Stimulated activated CD4-positive, alpha-beta T cell treated with anti-CD3 and anti-CD28 coated beads, Interleukin-12 subunit alpha, Interleukin-12 subunit beta, amount 100 ng/mL, for 24 hours (primary cell): ENCODE results near the gene PMP22.

Source experiments
- DNase-seq, 2 experiments: peaks; one replicate each; pipeline ENCODE4 v3.0.0-alpha.2; 2020; ENCODE audit warnings: low read depth in 2 of 2

The PMP22 gene

GRCh38 chr17:15265131-15265530 is at the start of gene PMP22:
Gene PMP22, minus strand, starts transcription at chr17:15265326. Its CDS starts 4,599 bp downstream, at chr17:15260727.
- no peak for DNase-seq

GRCh38 chr17:15311996-15312395 is 46.9 kb upstream of the PMP22 start:
- no peak for DNase-seq

GRCh38 chr17:15309793-15310192 is 44.7 kb upstream of the PMP22 start:
- DNase-seq: no peak

- no peak for DNase-seq
Measured at GRCh38 chr17:15309236-15309635, 44.1 kb upstream of the PMP22 start.

- no peak for DNase-seq
Measured at GRCh38 chr17:15308758-15309157, 43.6 kb upstream of the PMP22 start.

GRCh38 chr17:15307710-15308111 is 42.6 kb upstream of the PMP22 start:
- DNase-seq: no peak

- no peak for DNase-seq
Measured at GRCh38 chr17:15303851-15304250, 38.7 kb upstream of the PMP22 start.

- DNase-seq: no peak
Measured at GRCh38 chr17:15303268-15303667, 38.1 kb upstream of the PMP22 start.

- no peak for DNase-seq
Measured at GRCh38 chr17:15301845-15302244, 36.7 kb upstream of the PMP22 start.

- DNase-seq: no peak
Measured at GRCh38 chr17:15298176-15298575, 33.0 kb upstream of the PMP22 start.

- no peak for DNase-seq
Measured at GRCh38 chr17:15293558-15293957, 28.4 kb upstream of the PMP22 start.

- DNase-seq: no peak
Measured at GRCh38 chr17:15291674-15292361, 26.7 kb upstream of the PMP22 start.

GRCh38 chr17:15290605-15291004 is 25.5 kb upstream of the PMP22 start:
- no peak for DNase-seq

GRCh38 chr17:15289285-15290183 is 24.4 kb upstream of the PMP22 start:
- no peak for DNase-seq

- DNase-seq: no peak
Measured at GRCh38 chr17:15288859-15289258, 23.7 kb upstream of the PMP22 start.

- DNase-seq: no peak
Measured at GRCh38 chr17:15287538-15288267, 22.6 kb upstream of the PMP22 start.

GRCh38 chr17:15285466-15285865 is 20.3 kb upstream of the PMP22 start:
- no peak for DNase-seq

- no peak for DNase-seq
Measured at GRCh38 chr17:15284537-15284936, 19.4 kb upstream of the PMP22 start.

- no peak for DNase-seq
Measured at GRCh38 chr17:15284107-15284506, 19.0 kb upstream of the PMP22 start.

- DNase-seq: no peak
Measured at GRCh38 chr17:15281909-15282308, 16.8 kb upstream of the PMP22 start.

GRCh38 chr17:15278924-15279477 is 13.9 kb upstream of the PMP22 start:
- no peak for DNase-seq

GRCh38 chr17:15278380-15278779 is 13.3 kb upstream of the PMP22 start:
- no peak for DNase-seq
